ENCODE measurements around the gene LINGO1.

LINGO1 gene

GRCh38 chr15:77591968-77592613 lies 40.6 kb downstream of the LINGO1 start:
- DNase-seq = no peak

- DNase-seq = no peak
Measured at GRCh38 chr15:77589839-77590238, 42.9 kb downstream of the LINGO1 start.

GRCh38 chr15:77588126-77588525 lies 44.6 kb downstream of the LINGO1 start:
- no peak for DNase-seq

- peak; percentile 14 for DNase-seq
Measured at GRCh38 chr15:77584691-77585090, 48.0 kb downstream of the LINGO1 start.

GRCh38 chr15:77584201-77584600 lies 48.5 kb downstream of the LINGO1 start:
- DNase-seq = peak; percentile 16

GRCh38 chr15:77582763-77583162 lies 49.9 kb downstream of the LINGO1 start:
- DNase-seq = peak; percentile 41

- peak; percentile 30 for DNase-seq
Measured at GRCh38 chr15:77581896-77582569, 50.7 kb downstream of the LINGO1 start.

- peak; percentile 35 for DNase-seq
Measured at GRCh38 chr15:77580996-77581682, 51.6 kb downstream of the LINGO1 start.

- DNase-seq = peak; percentile 12
Measured at GRCh38 chr15:77579498-77580188, 53.1 kb downstream of the LINGO1 start.

- DNase-seq = peak; percentile 21
Measured at GRCh38 chr15:77578641-77579372, 53.9 kb downstream of the LINGO1 start.

- DNase-seq = peak; percentile 52
Measured at GRCh38 chr15:77577366-77577950, 55.3 kb downstream of the LINGO1 start.

- DNase-seq = peak; percentile 13
Measured at GRCh38 chr15:77576538-77576937, 56.2 kb downstream of the LINGO1 start.

- DNase-seq = peak; percentile 25
Measured at GRCh38 chr15:77575203-77575934, 57.3 kb downstream of the LINGO1 start.

GRCh38 chr15:77574521-77575202 lies 58.0 kb downstream of the LINGO1 start:
- no peak for DNase-seq

- no peak for DNase-seq
Measured at GRCh38 chr15:77573802-77574201, 58.9 kb downstream of the LINGO1 start.

- peak; percentile 12 for DNase-seq
Measured at GRCh38 chr15:77572186-77572585, 60.5 kb downstream of the LINGO1 start.

GRCh38 chr15:77571741-77572140 lies 61.0 kb downstream of the LINGO1 start:
- DNase-seq = no peak

GRCh38 chr15:77571181-77571580 lies 61.5 kb downstream of the LINGO1 start:
- DNase-seq = no peak

GRCh38 chr15:77569729-77570125 lies 63.0 kb downstream of the LINGO1 start:
- DNase-seq = no peak

GRCh38 chr15:77568973-77569728 lies 63.6 kb downstream of the LINGO1 start:
- no peak for DNase-seq
